Mammary epithelial cell (primary cell): Measurements from ENCODE around the gene DHX15.

Source experiments
- CTCF ChIP-seq, 2 donors: IDR thresholded peaks in 1 of 2; conservative IDR thresholded peaks in 1 of 2; 2 replicates each; pipeline ENCODE4 v1.5.1; 2011 to 2012; ENCODE audit warnings: inconsistent platforms in 2 of 2, low read length in 2 of 2, mild to moderate bottlenecking in 2 of 2, control low read depth in 1 of 2, low read depth in 1 of 2; ENCODE audit not compliant: insufficient read depth in 1 of 2; ENCODE audit errors: extremely low read depth in 1 of 2
- EZH2 ChIP-seq: IDR thresholded peaks from 2 replicates; pipeline ENCODE4 v1.6.1; 2012; ENCODE audit warnings: low read length, inconsistent platforms, borderline replicate concordance

- no peak for TF ChIP-seq EZH2
- no peak for TF ChIP-seq CTCF (conservative IDR thresholded peaks at IDR 0.05 in 1 of 2, IDR thresholded peaks at IDR 0.05 in 1 of 2; ENCODE audit: extremely low read depth in 1 of 2, insufficient read depth in 1 of 2, low read depth in 1 of 2, low read length in 2 of 2)
These were observed 87.8 kb downstream of the DHX15 start for GRCh38 chr4:24496597-24496996.
